Thyroid gland (tissue), 4 donors: ENCODE results near the gene TFDP2. TPM values are rescaled to one million over a fixed set of nuclear protein-coding genes. Genes with fewer than 3 reads are reported as not detected.

Experiments
- DNase-seq, 2 donors: peaks; one replicate each; pipeline ENCODE4 v3.0.0-alpha.2; 2019
- H3K27ac ChIP-seq, 3 donors: fragments of 200-600 bp; sonication (generic); 1 replicate in 2 of 3; 2 replicates in 1 of 3; pipeline ENCODE4 v1.5.1; 2016 to 2019; ENCODE audit warnings: mild to moderate bottlenecking in 1 of 3, moderate library complexity in 1 of 3
- H3K27me3 ChIP-seq: fragments of 200-600 bp; sonication (generic); one replicate; pipeline ENCODE4 v1.5.1; 2019
- H3K36me3 ChIP-seq, 2 donors: fragments of 200-600 bp; sonication (generic); one replicate each; pipeline ENCODE4 v1.5.1; 2016 to 2019
- H3K4me1 ChIP-seq, 2 donors: fragments of 200-600 bp; sonication (generic); one replicate each; pipeline ENCODE4 v1.5.1; 2017 to 2019
- H3K4me3 ChIP-seq, 3 donors: fragments of 200-600 bp; sonication (generic); replicated peaks in 1 of 3; 1 replicate in 2 of 3; 2 replicates in 1 of 3; pipeline ENCODE4 v1.5.1; 2016; ENCODE audit warnings: mild to moderate bottlenecking in 1 of 3
- H3K9me3 ChIP-seq: fragments of 200-600 bp; sonication (generic); one replicate; pipeline ENCODE4 v1.5.1; 2017
- POLR2A ChIP-seq, 2 donors: fragments of 450-650 bp; IDR thresholded peaks; one replicate each; pipeline ENCODE4 v1.6.1; 2017; ENCODE audit warnings: antibody characterized with exemption in 2 of 2, mild to moderate bottlenecking in 2 of 2, moderate library complexity in 1 of 2
- WGBS, 2 donors: methylation state at CpG; one replicate each; pipeline ENCODE4 v1.1.5; 2017; 5-methylcytosine and 5-hydroxymethylcytosine counted together
- intact Hi-C: fragments of 100-400 bp; cut with DNase I; formaldehyde crosslinking; loops from one replicate; pipeline ENCODE4 v1.15.1; 2023
- total RNA-seq, 4 donors: library from RNA; depleted of rRNA; stranded (reverse); fragments of >200 nt; gene quantifications; one replicate each; pipeline ENCODE4 v1.2.3, GENCODE V29; 2016
- TF ChIP-seq, protein P1 (sequence below), 6 experiments: fragments of 200-600 bp in 3 of 6; fragments of 450-650 bp in 3 of 6; sonication (generic) in 3 of 6; IDR thresholded peaks; one replicate each; pipeline ENCODE4 v1.5.1; 2016 to 2019; ENCODE audit warnings: antibody characterized with exemption in 6 of 6, mild to moderate bottlenecking in 2 of 6, inconsistent platforms in 1 of 6, moderate library complexity in 1 of 6

The TFDP2 gene
- total RNA-seq, 4 donors from 2014 or later, result 67.7 to 174 (median 122) TPM

DNA sequence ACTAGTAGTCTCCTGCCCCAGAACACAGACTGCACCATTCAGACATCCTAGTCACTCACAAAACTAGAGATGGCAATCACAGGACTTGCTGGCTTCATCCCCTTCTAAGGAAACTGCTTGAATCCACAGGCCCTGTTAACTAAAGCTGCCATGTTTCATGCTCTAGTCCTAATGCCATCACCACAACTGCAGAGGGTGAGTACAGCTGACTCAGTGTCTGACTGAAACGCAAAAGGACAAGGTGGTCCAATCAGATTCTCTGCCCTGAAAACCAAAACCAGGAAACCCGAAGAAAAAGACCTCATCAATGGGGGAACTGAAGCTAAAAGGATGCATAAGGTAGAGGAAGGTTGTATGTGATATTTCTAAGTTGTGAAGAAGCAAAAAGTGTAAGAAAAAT is 25.2 kb upstream of the TFDP2 start:
- Histone ChIP-seq H3K9me3 (no peaks in the 10 kb centered on the region), H3K36me3 (peaks cover 12 to 17% of the 10 kb centered on the region in 2 donors), H3K4me3 (no peak overlapping the region), H3K27ac (no peak overlapping the region), H3K27me3 (no peaks in the 10 kb centered on the region), H3K4me1 (no peaks in the 10 kb centered on the region)
- intact Hi-C loops, result no loop called here
- TF ChIP-seq, protein P1, sequence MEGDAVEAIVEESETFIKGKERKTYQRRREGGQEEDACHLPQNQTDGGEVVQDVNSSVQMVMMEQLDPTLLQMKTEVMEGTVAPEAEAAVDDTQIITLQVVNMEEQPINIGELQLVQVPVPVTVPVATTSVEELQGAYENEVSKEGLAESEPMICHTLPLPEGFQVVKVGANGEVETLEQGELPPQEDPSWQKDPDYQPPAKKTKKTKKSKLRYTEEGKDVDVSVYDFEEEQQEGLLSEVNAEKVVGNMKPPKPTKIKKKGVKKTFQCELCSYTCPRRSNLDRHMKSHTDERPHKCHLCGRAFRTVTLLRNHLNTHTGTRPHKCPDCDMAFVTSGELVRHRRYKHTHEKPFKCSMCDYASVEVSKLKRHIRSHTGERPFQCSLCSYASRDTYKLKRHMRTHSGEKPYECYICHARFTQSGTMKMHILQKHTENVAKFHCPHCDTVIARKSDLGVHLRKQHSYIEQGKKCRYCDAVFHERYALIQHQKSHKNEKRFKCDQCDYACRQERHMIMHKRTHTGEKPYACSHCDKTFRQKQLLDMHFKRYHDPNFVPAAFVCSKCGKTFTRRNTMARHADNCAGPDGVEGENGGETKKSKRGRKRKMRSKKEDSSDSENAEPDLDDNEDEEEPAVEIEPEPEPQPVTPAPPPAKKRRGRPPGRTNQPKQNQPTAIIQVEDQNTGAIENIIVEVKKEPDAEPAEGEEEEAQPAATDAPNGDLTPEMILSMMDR (IDR thresholded peaks at IDR 0.05), result no peak
- no peak for TF ChIP-seq POLR2A (IDR thresholded peaks at IDR 0.05)
- DNase-seq, result no peak
- 94 to 95% methylated on average over 2 of the region's 2 CpGs for WGBS, 2 donors

DNA sequence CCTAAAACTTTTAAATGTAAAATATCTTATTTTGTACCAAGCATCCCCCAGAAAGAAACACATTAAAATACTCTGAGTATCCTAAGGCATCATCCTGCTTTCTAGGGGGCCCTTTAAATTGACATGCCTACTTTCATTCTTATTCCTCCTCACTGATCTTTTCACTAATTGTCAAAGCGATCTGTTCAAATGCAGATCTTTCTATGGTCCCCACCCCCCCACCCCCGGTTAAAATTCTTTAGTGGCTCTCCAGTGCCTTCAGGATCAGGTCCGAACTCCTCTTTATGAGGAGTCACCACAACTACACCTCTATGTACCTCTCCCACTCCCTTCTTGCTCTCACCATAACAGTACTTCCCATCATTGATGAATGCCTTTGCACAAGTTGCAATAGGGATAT is 19.2 kb upstream of the TFDP2 start:
- no peak for DNase-seq
- Histone ChIP-seq H3K9me3 (no peaks in the 10 kb centered on the region), H3K36me3 (peaks cover 7 to 29% of the 10 kb centered on the region in 2 donors), H3K27ac (no peak overlapping the region), H3K4me3 (no peak overlapping the region), H3K27me3 (no peaks in the 10 kb centered on the region), H3K4me1 (no peaks in the 10 kb centered on the region)
- WGBS, 2 donors, result 80 to 83% methylated on average over 3 of the region's 3 CpGs
- intact Hi-C loops, result no loop called here
- no peak for TF ChIP-seq POLR2A (IDR thresholded peaks at IDR 0.05)
- TF ChIP-seq, protein P1 (IDR thresholded peaks at IDR 0.05), result no peak

DNA sequence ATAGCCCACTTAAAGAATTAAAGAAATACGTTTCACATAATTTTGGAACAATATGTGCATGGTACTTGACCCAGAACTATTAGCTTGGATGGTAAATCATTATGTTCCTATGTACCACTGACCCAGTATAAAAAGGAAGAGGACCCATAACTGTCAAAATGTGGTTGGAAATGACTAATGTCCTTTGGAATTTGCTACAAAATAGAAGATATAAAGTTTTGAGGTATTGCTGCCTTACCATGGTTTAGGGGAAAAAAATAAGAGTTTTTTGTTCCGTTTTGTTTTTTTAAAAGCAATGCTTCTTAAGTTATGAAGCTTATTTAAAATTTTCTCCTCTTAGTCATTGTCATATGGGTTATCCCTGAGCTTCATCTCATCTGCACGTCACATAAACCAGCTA is 15.8 kb upstream of the TFDP2 start:
- peaks cover 6 to 20% of the 10 kb centered on the region in 2 donors for H3K36me3 ChIP-seq
- no peak overlapping the region for H3K4me3 ChIP-seq
- H3K27me3 ChIP-seq, result no peaks in the 10 kb centered on the region
- no peak for DNase-seq
- no peaks in the 10 kb centered on the region for H3K9me3 ChIP-seq
- TF ChIP-seq POLR2A (IDR thresholded peaks at IDR 0.05), result no peak
- TF ChIP-seq, protein P1 (IDR thresholded peaks at IDR 0.05), result no peak
- 96% methylated on average over 3 of the region's 3 CpGs for WGBS, 2 donors
- intact Hi-C loops, result no loop called here
- H3K4me1 ChIP-seq, result no peaks in the 10 kb centered on the region
- H3K27ac ChIP-seq, result no peak overlapping the region

DNA sequence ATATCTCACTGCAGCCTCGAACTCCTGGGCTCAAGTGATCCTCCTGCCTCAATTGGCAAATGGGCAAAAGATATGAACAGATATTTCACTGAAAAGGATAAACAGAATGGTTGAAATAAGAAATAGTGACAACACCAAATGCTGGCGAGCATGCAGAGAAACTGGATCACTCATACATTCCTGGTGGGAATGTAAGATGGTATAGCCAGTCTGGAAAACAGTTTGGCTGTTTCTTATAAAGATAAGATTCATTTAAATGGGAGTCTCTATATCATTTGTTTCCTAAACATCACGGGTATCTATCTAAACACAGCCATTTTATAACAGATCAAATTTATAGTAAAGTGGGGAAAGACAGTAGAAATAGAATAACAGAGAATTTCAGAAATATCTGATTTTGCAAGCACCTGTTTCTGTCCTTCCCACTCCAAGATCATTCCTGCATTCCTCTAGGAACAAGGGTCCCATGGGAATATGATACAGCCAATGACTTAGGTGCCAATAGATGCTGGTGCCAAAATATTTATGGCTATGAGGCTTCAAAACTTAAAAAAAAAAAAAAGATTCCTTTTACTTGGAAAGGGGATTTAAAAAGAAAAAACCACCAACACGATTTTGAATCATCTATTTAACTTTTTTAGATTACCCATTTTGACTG is 9.9 kb upstream of the TFDP2 start:
- Histone ChIP-seq H3K4me1 (no peaks in the 10 kb centered on the region), H3K27ac (no peak overlapping the region), H3K36me3 (peaks cover 0 to 2% of the 10 kb centered on the region in 2 donors), H3K9me3 (no peaks in the 10 kb centered on the region), H3K27me3 (no peaks in the 10 kb centered on the region), H3K4me3 (no peak overlapping the region)
- 89% methylated on average over 4 of the region's 4 CpGs for WGBS, 2 donors
- no peak for TF ChIP-seq POLR2A (IDR thresholded peaks at IDR 0.05)
- TF ChIP-seq, protein P1 (IDR thresholded peaks at IDR 0.05), result no peak
- DNase-seq, result no peak
- intact Hi-C loops, result no loop called here

DNA sequence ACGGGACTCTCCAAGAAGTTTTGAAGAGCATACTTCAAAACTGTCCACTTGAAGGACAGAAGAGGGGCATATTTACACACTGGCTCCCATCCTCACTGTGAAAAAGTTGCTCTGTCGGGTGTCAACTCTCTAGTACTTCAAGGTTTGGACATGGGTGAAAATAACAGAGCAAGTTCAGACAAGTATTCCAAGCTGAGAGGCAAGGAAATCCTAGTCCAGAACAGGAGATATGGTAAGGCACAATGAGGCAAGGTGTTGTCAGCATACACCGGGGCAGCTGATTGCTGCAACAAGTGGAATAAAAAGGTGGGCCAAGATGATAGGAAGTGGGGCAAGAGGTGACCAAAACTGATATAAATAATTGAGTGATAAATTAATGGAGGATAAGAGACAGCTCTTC is 4.8 kb upstream of the TFDP2 start:
- DNase-seq, result no peak
- intact Hi-C loops, result no loop called here

More for the DNA sequence above, 4.8 kb upstream of the TFDP2 start:
- 54 to 63% methylated on average over 3 of the region's 3 CpGs for WGBS, 2 donors
- Histone ChIP-seq H3K27me3 (no peaks in the 10 kb centered on the region), H3K36me3 (no peaks in the 10 kb centered on the region), H3K4me3 (no peak overlapping the region), H3K4me1 (no peaks in the 10 kb centered on the region), H3K9me3 (no peaks in the 10 kb centered on the region), H3K27ac (no peak overlapping the region)
- TF ChIP-seq POLR2A (IDR thresholded peaks at IDR 0.05), result no peak
- TF ChIP-seq, protein P1 (IDR thresholded peaks at IDR 0.05), result no peak
